Measurements from ENCODE around the gene AMELX. TPM values are rescaled to one million over a fixed set of nuclear protein-coding genes. Genes with fewer than 3 reads are reported as not detected.

Gene AMELX
- total RNA-seq = not detected
- polyA plus RNA-seq (ENCODE audit: insufficient read depth, low read depth, low replicate concordance) = not detected
- long read RNA-seq, donor 1 = 0 reads
- long read RNA-seq, donor 2 = 0 reads

DNA sequence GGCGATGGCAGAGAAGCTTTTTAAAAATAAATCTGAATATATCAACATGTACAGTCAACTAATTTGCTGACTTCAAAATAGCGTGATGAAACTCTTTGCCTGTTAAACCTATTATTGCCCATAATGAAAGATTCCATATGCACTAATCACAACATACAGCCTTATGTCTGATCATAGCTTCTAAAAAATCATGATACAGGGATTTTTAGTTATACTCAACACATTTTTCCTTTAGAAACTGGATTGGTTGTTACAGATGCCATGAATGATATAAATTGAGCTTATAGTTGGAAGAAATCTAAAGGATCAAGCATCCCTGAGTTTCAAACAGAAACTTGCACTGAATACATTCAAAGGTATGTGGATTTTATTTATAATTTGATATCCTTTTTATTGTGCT lies at the start of gene AMELX:
AMELX (plus strand) TSS at position 301 of the 400 bp plus-strand sequence. CDS start 1,376 bp downstream, outside the sequence.
- Histone ChIP-seq H3K9me3 (no peaks in the 10 kb centered on the region), H3K4me1 (no peaks in the 10 kb centered on the region), H3K27ac (no peak within 1 kb of the TSS), H3K36me3 (ENCODE audit: low read depth, missing control alignments) (no peaks in the 10 kb centered on the region), H3K4me3 (no peak within 1 kb of the TSS), H3K27me3 (no peaks in the 10 kb centered on the region)
- 100% methylated on average over 2 of the region's 2 CpGs for WGBS, 2 donors
- DNase-seq = no peak
- TF ChIP-seq POLR2A (IDR thresholded peaks at IDR 0.05) = no peak
- no peak for TF ChIP-seq CTCF (IDR thresholded peaks at IDR 0.05)
- intact Hi-C loops (cut with DNase I; ENCODE audit: low total_unique reads) = no loop called here

- Histone ChIP-seq H3K27me3 (no peaks in the 10 kb centered on the region), H3K27ac (no peak overlapping the region), H3K4me3 (no peak overlapping the region), H3K9me3 (no peaks in the 10 kb centered on the region), H3K4me1 (no peaks in the 10 kb centered on the region), H3K36me3 (ENCODE audit: low read depth, missing control alignments) (no peaks in the 10 kb centered on the region)
- no peak for DNase-seq
- 68 to 81% methylated on average over 2 of the region's 2 CpGs for WGBS, 2 donors
- intact Hi-C loops (cut with DNase I; ENCODE audit: low total_unique reads) = no loop called here
- no peak for TF ChIP-seq POLR2A (IDR thresholded peaks at IDR 0.05)
- no peak for TF ChIP-seq CTCF (IDR thresholded peaks at IDR 0.05)
Measured at GRCh38 chrX:11244636-11245035, 48.6 kb upstream of the AMELX start.

- no peak for DNase-seq
- H3K4me1 ChIP-seq = no peaks in the 10 kb centered on the region
- H3K9me3 ChIP-seq = no peaks in the 10 kb centered on the region
- no peak overlapping the region for H3K27ac ChIP-seq
- 93 to 94% methylated on average over 2 to 5 of the region's 5 CpGs for WGBS, 2 donors
- H3K36me3 ChIP-seq (ENCODE audit: low read depth, missing control alignments) = no peaks in the 10 kb centered on the region
- TF ChIP-seq CTCF (IDR thresholded peaks at IDR 0.05) = no peak
- TF ChIP-seq POLR2A (IDR thresholded peaks at IDR 0.05) = no peak
- intact Hi-C loops (cut with DNase I; ENCODE audit: low total_unique reads) = no loop called here
- H3K27me3 ChIP-seq = no peaks in the 10 kb centered on the region
- H3K4me3 ChIP-seq = no peak overlapping the region
Measured at GRCh38 chrX:11254417-11255109, 38.6 kb upstream of the AMELX start.

DNA sequence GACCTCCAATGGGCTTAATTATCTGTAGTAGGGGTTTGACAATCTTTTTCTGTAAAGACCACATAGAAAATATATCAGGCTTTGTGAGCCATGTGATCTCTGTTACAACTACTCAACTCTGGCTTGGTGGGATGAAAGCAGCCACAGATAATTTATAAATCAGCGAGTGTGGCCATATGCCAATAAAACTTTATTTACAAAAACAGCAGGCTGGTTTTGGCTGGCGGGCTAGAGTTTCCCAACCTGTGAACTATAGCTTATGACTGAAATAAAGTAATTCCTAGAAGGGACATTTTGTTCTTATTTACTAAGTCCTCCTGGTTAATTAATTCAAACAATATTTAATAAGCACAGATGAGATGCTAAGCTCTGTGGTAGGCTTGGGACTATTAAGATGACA lies 35.9 kb upstream of the AMELX start:
- no peak overlapping the region for H3K4me3 ChIP-seq
- no peak overlapping the region for H3K27ac ChIP-seq
- no peaks in the 10 kb centered on the region for H3K9me3 ChIP-seq
- H3K36me3 ChIP-seq (ENCODE audit: low read depth, missing control alignments) = no peaks in the 10 kb centered on the region
- 89 to 91% methylated on average over 2 of the region's 2 CpGs for WGBS, 2 donors
- H3K27me3 ChIP-seq = no peaks in the 10 kb centered on the region
- no peaks in the 10 kb centered on the region for H3K4me1 ChIP-seq
- intact Hi-C loops (cut with DNase I; ENCODE audit: low total_unique reads) = no loop called here
- DNase-seq = no peak
- TF ChIP-seq CTCF (IDR thresholded peaks at IDR 0.05) (no peak), POLR2A (IDR thresholded peaks at IDR 0.05) (no peak)

GRCh38 chrX:11257711-11258110 lies 35.5 kb upstream of the AMELX start:
- no peaks in the 10 kb centered on the region for H3K27me3 ChIP-seq
- 70 to 82% methylated on average over 2 of the region's 2 CpGs for WGBS, 2 donors
- intact Hi-C loops (cut with DNase I; ENCODE audit: low total_unique reads) = no loop called here
- no peaks in the 10 kb centered on the region for H3K36me3 ChIP-seq (ENCODE audit: low read depth, missing control alignments)
- no peaks in the 10 kb centered on the region for H3K4me1 ChIP-seq
- no peak for TF ChIP-seq CTCF (IDR thresholded peaks at IDR 0.05)
- no peak for TF ChIP-seq POLR2A (IDR thresholded peaks at IDR 0.05)
- DNase-seq = no peak
- H3K4me3 ChIP-seq = no peak overlapping the region
- no peaks in the 10 kb centered on the region for H3K9me3 ChIP-seq
- H3K27ac ChIP-seq = no peak overlapping the region
